Psoas muscle (tissue), 8 donors: ENCODE data around the gene EXOSC9. TPM values are rescaled to one million over a fixed set of nuclear protein-coding genes. Genes with fewer than 3 reads are reported as not detected.

Experiments used
- ATAC-seq, 4 donors: fragments of 200-7000 bp; cut with Tn5 transposase; one replicate each; pipeline ENCODE4 v1.9.1; 2020; ENCODE audit warnings: moderate library complexity in 3 of 4, mild to moderate bottlenecking in 2 of 4
- DNase-seq, 2 donors: peaks; one replicate each; pipeline ENCODE4 v3.0.0-alpha.2; 2020
- H3K27ac ChIP-seq: fragments of 200-600 bp; one replicate; pipeline ENCODE4 v1.8.0; 2022
- H3K27me3 ChIP-seq, 3 donors: fragments of 200-600 bp in 1 of 3; one replicate each; pipeline versions ENCODE4 v1.6.1 to v1.8.0; 2013 to 2022; ENCODE audit warnings: low read length in 2 of 3, mild to moderate bottlenecking in 2 of 3, moderate library complexity in 1 of 3; ENCODE audit not compliant: insufficient read depth in 3 of 3
- H3K36me3 ChIP-seq, 2 donors: fragments of 200-600 bp in 1 of 2; one replicate each; pipeline versions ENCODE4 v1.6.1 to v1.8.0; 2013 to 2022; ENCODE audit warnings: low read depth in 1 of 2, mild to moderate bottlenecking in 1 of 2, moderate library complexity in 1 of 2; ENCODE audit not compliant: insufficient read depth in 1 of 2
- H3K4me1 ChIP-seq: fragments of 200-600 bp; one replicate; pipeline ENCODE4 v1.8.0; 2022
- H3K4me3 ChIP-seq: fragments of 200-600 bp; one replicate; pipeline ENCODE4 v1.8.0; 2022; ENCODE audit warnings: mild to moderate bottlenecking
- H3K9me3 ChIP-seq: fragments of 200-600 bp; one replicate; pipeline ENCODE4 v1.8.0; 2022
- CTCF ChIP-seq: fragments of 200-600 bp; IDR thresholded peaks from one replicate; pipeline ENCODE4 v1.8.0; 2022; ENCODE audit warnings: antibody characterized with exemption
- WGBS, 3 donors: extraction: QIAGEN DNeasy Blood & Tissue Kit; methylation state at CpG; one replicate each; pipeline versions ENCODE4 v1.1.6 to v1.1.7; 2013; 5-methylcytosine and 5-hydroxymethylcytosine counted together
- intact Hi-C, 2 donors: fragments of 100-400 bp; cut with DNase I; formaldehyde crosslinking; loops; one replicate each; pipeline versions ENCODE4 v1.11.0 to v1.14.2; 2022
- polyA plus RNA-seq, 3 donors: library from polyadenylated mRNA; stranded (reverse); fragments of 200-250 nt; gene quantifications; one replicate each; pipeline ENCODE4 v1.2.3, GENCODE V29; 2013
- total RNA-seq, 4 donors: library from RNA; stranded (reverse); fragmentation: NEBNext Ultra II Directional in 2 of 4; extraction: Animal tissue kit (Norgen Biotek cat#: 25700) in 2 of 4; gene quantifications; one replicate each; pipeline versions ENCODE4 v1.2.1 to v1.2.4, GENCODE V29; 2021 to 2023
- donor health status: healthy with polysubstance abuse.
- donor health status: DM: no; HTN: no; CAD: no; lungs with moderate emphysema.
- donor health status: Bipolar disorder and iron deficiency.
- donor health status: healthy.
- donor health status: DM: yes; HTN: yes; CAD: no.
- donor health status: DM: no; HTN: no; CAD: no.
- donor health status: DM: no; HTN: no; CAD: no.
- donor health status: DM: yes; HTN: yes; CAD: no.

Gene EXOSC9
- total and polyA plus RNA-seq, 7 donors: 12.3 to 28.5 (median 14.5) TPM

DNA sequence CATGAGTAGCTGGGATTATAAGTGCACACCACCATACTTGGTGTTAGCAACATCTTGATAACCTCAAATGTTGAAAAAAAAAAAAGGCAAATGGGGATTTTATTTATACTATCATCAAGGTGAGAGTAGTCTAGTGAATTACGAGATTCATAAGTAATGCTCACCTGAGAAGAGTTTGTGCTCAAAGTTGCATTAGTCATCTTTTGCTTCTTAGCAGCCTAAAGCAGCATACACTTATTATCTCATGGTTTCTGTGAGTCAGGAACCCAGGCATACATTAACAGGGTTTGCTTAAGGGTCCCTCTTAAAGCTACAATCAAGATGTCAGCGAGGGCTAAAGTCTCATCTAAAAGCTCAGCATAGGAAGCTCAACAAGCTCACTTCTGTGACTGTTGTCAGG is 8.2 kb upstream of the EXOSC9 start:
- 95 to 99% (median 96%) methylated on average over 2 of the region's 2 CpGs for WGBS, 3 donors
- intact Hi-C loops: no loop called here
- no peak for ATAC-seq

DNA sequence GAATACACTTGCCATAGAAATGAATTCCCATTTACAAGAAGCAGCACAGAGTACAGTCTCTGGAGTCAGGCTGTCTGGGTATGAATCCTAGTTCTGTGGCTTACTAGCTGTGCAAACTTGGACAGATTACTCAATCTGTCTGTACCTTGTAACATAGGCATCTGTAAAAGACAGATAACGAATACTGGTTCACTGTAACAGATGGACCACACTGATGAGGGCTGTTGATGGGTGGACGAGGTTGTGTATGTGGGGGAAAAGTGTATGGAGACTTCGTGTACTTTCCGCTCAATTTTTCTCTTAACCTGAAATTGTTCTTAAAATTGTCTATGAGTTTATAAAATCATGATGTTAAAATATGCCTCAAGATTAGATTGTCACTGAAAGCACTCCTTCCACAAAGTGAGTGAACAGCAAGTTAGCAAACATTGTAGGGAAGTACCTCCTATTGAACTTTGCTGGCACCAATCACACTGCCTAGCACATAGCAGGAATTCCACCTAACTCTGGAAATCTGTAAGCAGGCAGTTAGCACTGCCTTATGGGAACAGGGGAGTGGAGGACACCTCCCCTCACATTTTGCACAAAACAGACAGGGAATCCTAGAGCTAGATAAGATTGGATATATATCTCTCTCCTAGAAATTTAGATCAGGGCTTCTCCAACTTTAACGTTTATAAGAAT is 6.5 kb upstream of the EXOSC9 start:
- 76 to 78% (median 77%) methylated on average over 5 of the region's 5 CpGs for WGBS, 3 donors
- Histone ChIP-seq H3K9me3 (no peaks in the 10 kb centered on the region), H3K36me3 (no peaks in the 10 kb centered on the region), H3K4me1 (no peaks in the 10 kb centered on the region), H3K27me3 (peaks cover 2 to 5% (median 3%) of the 10 kb centered on the region in 3 donors), H3K4me3 (no peak overlapping the region), H3K27ac (no peak overlapping the region)
- ATAC-seq (no peak), DNase-seq (no peak)
- intact Hi-C loops: no loop called here
- no peak for TF ChIP-seq CTCF

More for the DNA sequence above, 8.2 kb upstream of the EXOSC9 start:
- H3K4me1 ChIP-seq: no peaks in the 10 kb centered on the region
- H3K27me3 ChIP-seq: peaks cover 2 to 5% (median 3%) of the 10 kb centered on the region in 3 donors
- no peak for DNase-seq
- H3K27ac ChIP-seq: no peak overlapping the region
- H3K4me3 ChIP-seq: no peak overlapping the region
- no peaks in the 10 kb centered on the region for H3K36me3 ChIP-seq
- H3K9me3 ChIP-seq: no peaks in the 10 kb centered on the region
- TF ChIP-seq CTCF: no peak

- TF ChIP-seq CTCF: no peak
- no peak for DNase-seq
Observed at GRCh38 chr4:121796283-121796682, 4.8 kb upstream of the EXOSC9 start.

DNA sequence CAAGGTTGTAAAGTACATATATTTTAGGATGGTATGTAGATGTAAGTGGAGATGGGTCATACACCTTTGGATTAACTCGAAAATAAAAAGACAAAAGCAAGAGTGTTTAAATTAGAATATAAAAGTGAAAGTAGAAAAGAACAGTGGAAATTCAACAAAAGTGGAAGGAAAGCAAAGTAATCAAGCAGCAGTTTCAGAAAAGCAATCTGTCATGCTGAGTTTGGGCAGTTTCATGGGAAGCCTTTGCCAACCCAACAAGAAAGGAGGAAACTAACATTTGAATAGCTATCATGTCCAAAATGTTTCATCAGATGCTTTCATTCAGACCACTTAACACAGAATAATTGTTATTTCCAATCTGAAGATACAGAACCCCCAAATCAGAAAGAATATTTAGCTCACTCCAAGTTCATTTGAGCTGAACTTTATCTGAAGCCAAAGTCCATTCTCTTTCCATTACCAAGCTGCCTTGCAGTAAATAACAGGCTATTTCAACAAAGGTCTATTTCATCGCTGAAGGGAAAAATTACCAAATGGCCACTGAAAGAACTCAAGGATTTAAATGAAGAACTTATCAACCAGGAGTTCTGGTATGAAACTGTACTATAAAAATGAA is 1.8 kb upstream of the EXOSC9 start:
- H3K27me3 ChIP-seq: peaks cover 0 to 2% (median 0%) of the 10 kb centered on the region in 3 donors
- DNase-seq: no peak
- no peak for TF ChIP-seq CTCF
- H3K4me1 ChIP-seq: peaks cover 17% of the 10 kb centered on the region
- no peak overlapping the region for H3K27ac ChIP-seq
- no peak overlapping the region for H3K4me3 ChIP-seq
- H3K9me3 ChIP-seq: no peaks in the 10 kb centered on the region
- WGBS, 3 donors: 43 to 47% (median 44%) methylated on average over 2 of the region's 2 CpGs
- peaks cover 3 to 19% of the 10 kb centered on the region in 2 donors for H3K36me3 ChIP-seq
- no peak for ATAC-seq
- intact Hi-C loops: no loop called here

More at GRCh38 chr4:121796283-121796682, 4.8 kb upstream of the EXOSC9 start:
- Histone ChIP-seq H3K27ac (no peak overlapping the region), H3K27me3 (peaks cover 2 to 5% (median 3%) of the 10 kb centered on the region in 3 donors), H3K4me1 (peaks cover 10% of the 10 kb centered on the region), H3K9me3 (no peaks in the 10 kb centered on the region), H3K36me3 (no peaks in the 10 kb centered on the region), H3K4me3 (no peak overlapping the region)
- ATAC-seq: no peak
- intact Hi-C loops: no loop called here
